Peyer's patch (tissue), 4 donors: ENCODE measurements around the gene DAPK1. TPM values are rescaled to one million over a fixed set of nuclear protein-coding genes. Genes with fewer than 3 reads are reported as not detected.

Experiments used
- DNase-seq, 3 donors: peaks; one replicate each; pipeline ENCODE4 v3.0.0-alpha.2; 2017 to 2019
- H3K27ac ChIP-seq, 4 donors: fragments of 200-600 bp; sonication (generic); one replicate each; pipeline ENCODE4 v1.5.1; 2016 to 2019
- H3K27me3 ChIP-seq, 2 donors: fragments of 200-600 bp; sonication (generic); one replicate each; pipeline ENCODE4 v1.5.1; 2019
- H3K36me3 ChIP-seq, 3 donors: fragments of 200-600 bp; sonication (generic); one replicate each; pipeline ENCODE4 v1.5.1; 2016 to 2019
- H3K4me1 ChIP-seq, 4 donors: fragments of 200-600 bp; sonication (generic); one replicate each; pipeline ENCODE4 v1.5.1; 2016 to 2019
- H3K4me3 ChIP-seq, 4 donors: fragments of 200-600 bp; sonication (generic); 1 replicate in 3 of 4; 2 replicates in 1 of 4; pipeline ENCODE4 v1.5.1; 2016 to 2019; ENCODE audit warnings: mild to moderate bottlenecking in 1 of 4
- H3K9me3 ChIP-seq, 4 donors: fragments of 200-600 bp; sonication (generic); one replicate each; pipeline ENCODE4 v1.5.1; 2016 to 2019; ENCODE audit warnings: mild to moderate bottlenecking in 1 of 4
- CTCF ChIP-seq, 6 experiments: fragments of 450-650 bp in 4 of 6; fragments of 200-600 bp in 2 of 6; sonication (generic) in 1 of 6; IDR thresholded peaks; one replicate each; pipeline ENCODE4 v1.5.1; 2017 to 2019; ENCODE audit warnings: antibody characterized with exemption in 6 of 6, mild to moderate bottlenecking in 3 of 6, moderate library complexity in 1 of 6
- POLR2A ChIP-seq, 2 donors: fragments of 450-650 bp; IDR thresholded peaks; one replicate each; pipeline ENCODE4 v1.5.1; 2017; ENCODE audit warnings: antibody characterized with exemption in 2 of 2, mild to moderate bottlenecking in 2 of 2, moderate library complexity in 2 of 2
- total RNA-seq, 4 donors: library from RNA; depleted of rRNA; stranded (reverse); fragments of >200 nt; gene quantifications; one replicate each; pipeline ENCODE4 v1.1.0, GENCODE V29; 2016

DAPK1 gene
- total RNA-seq, 4 donors from 2014 or later = 45.4 to 96.4 (median 77.2) TPM

- H3K4me1 ChIP-seq = peaks cover 0 to 18% (median 0%) of the 10 kb centered on the region in 4 donors
- H3K9me3 ChIP-seq = no peaks in the 10 kb centered on the region
- DNase-seq = no peak
- no peak overlapping the region for H3K4me3 ChIP-seq
- TF ChIP-seq POLR2A (IDR thresholded peaks at IDR 0.05) = no peak
- TF ChIP-seq CTCF (IDR thresholded peaks at IDR 0.05) = no peak
- H3K36me3 ChIP-seq = peaks cover 0 to 13% (median 0%) of the 10 kb centered on the region in 3 donors
- no peaks in the 10 kb centered on the region for H3K27me3 ChIP-seq
- no peak overlapping the region for H3K27ac ChIP-seq
These were observed 233.7 kb downstream of the DAPK1 start for GRCh38 chr9:87731321-87731720.

- Histone ChIP-seq H3K9me3 (no peaks in the 10 kb centered on the region), H3K27ac (no peak overlapping the region), H3K27me3 (no peaks in the 10 kb centered on the region), H3K36me3 (peaks cover 0 to 13% (median 0%) of the 10 kb centered on the region in 3 donors), H3K4me3 (no peak overlapping the region), H3K4me1 (peaks cover 0 to 8% (median 0%) of the 10 kb centered on the region in 4 donors)
- DNase-seq = no peak
- TF ChIP-seq CTCF (IDR thresholded peaks at IDR 0.05) = no peak
These were observed 234.7 kb downstream of the DAPK1 start for GRCh38 chr9:87732344-87732743.

- TF ChIP-seq POLR2A (IDR thresholded peaks at IDR 0.05) (no peak), CTCF (IDR thresholded peaks at IDR 0.05) (no peak)
- Histone ChIP-seq H3K36me3 (peaks cover 0 to 13% (median 0%) of the 10 kb centered on the region in 3 donors), H3K27me3 (no peaks in the 10 kb centered on the region), H3K27ac (no peak overlapping the region), H3K4me1 (peaks cover 0 to 6% (median 0%) of the 10 kb centered on the region in 4 donors), H3K4me3 (no peak overlapping the region), H3K9me3 (no peaks in the 10 kb centered on the region)
- no peak for DNase-seq
These were observed 235.1 kb downstream of the DAPK1 start for GRCh38 chr9:87732756-87733155.

- no peak overlapping the region for H3K27ac ChIP-seq
- H3K4me1 ChIP-seq = peaks cover 0 to 6% (median 0%) of the 10 kb centered on the region in 4 donors
- no peak for TF ChIP-seq CTCF (IDR thresholded peaks at IDR 0.05)
- TF ChIP-seq POLR2A (IDR thresholded peaks at IDR 0.05) = no peak
- H3K27me3 ChIP-seq = no peaks in the 10 kb centered on the region
- DNase-seq = no peak
- H3K36me3 ChIP-seq = peaks cover 0 to 13% (median 0%) of the 10 kb centered on the region in 3 donors
- no peak overlapping the region for H3K4me3 ChIP-seq
- no peaks in the 10 kb centered on the region for H3K9me3 ChIP-seq
These were observed 235.8 kb downstream of the DAPK1 start for GRCh38 chr9:87733273-87734052.

GRCh38 chr9:87734106-87734505 is 236.4 kb downstream of the DAPK1 start:
- Histone ChIP-seq H3K36me3 (peaks cover 0 to 13% (median 0%) of the 10 kb centered on the region in 3 donors), H3K27me3 (no peaks in the 10 kb centered on the region), H3K9me3 (no peaks in the 10 kb centered on the region), H3K27ac (no peak overlapping the region), H3K4me3 (no peak overlapping the region), H3K4me1 (no peaks in the 10 kb centered on the region)
- no peak for DNase-seq
- TF ChIP-seq POLR2A (IDR thresholded peaks at IDR 0.05) (no peak), CTCF (IDR thresholded peaks at IDR 0.05) (no peak)
